ENCODE measurements around the gene HSPA1L.
A peak's percentile ranks its signal among the peaks of the same experiment; 100 is the strongest.

The HSPA1L gene

DNA sequence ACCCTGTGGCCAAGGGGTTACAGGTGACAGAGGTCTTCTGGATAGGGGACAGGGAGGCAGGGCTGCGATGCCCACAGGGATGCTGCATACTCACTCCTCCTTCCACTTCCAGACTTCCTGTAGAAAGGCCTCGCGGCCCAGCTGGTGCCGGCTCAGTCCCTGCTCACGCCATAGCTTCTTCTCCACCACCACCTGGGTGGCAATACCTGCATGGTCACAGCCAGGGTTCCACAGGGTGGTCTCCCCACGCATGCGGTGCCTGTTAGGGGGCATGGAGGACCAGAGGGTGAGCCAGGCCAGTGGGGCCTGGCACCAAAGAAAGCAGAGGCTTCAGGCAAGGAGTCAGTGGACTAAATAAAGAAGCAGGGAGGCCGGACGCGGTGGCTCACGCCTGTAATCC lies 29.6 kb downstream of the HSPA1L start:
- H3K36me3 Mint-ChIP-seq, result peaks cover 91% of the 10 kb centered on the region
- DNase-seq (ENCODE audit: low spot score in 2 of 2), result no peak
- peak overlapping the region; percentile 64 for H3K27ac Mint-ChIP-seq
- ATAC-seq, result no peak
- no peaks in the 10 kb centered on the region for H3K9me3 Mint-ChIP-seq
- no peak overlapping the region for H3K4me3 Mint-ChIP-seq
- peaks cover 10% of the 10 kb centered on the region for H3K4me1 Mint-ChIP-seq

DNA sequence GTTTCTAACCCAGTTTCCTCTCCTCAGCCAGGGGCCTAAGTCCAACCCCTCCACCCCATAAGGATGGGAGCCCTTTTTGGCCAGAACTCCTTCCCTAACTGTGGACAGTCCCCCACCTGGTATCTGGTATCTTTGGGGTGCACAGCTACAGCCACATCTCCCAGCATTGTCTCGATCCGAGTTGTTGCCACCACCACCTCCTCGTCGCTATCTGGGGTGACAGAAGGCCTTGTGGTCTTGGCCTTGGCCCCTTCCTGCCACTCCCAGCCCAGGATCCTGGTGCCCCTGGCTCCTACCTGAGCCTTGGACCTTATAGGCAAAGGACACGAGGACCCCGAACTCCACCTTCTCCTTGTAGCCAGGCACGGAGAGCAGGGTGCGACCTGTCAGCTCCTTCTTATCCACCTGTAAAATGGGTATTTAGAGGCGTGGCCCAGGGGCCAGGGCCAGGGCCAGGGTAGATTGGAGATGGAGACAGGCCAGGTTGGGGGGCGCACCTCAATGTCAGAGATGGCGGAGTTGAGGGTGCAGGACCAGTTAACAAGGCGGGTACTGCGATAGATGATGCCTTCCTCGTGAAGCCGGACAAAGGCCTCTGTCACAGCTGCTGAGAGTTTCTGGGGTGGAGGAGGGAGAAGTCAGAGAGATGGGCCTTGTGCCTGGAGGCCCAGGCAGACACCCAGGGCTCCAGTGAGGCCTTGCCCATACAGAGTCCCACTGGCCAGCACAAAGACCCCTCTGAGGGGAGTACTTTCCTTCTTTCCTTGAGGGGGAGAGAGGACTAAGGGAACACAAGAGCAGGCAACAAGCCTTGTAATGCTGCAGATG lies 30.8 kb downstream of the HSPA1L start:
- Mint-ChIP-seq H3K9me3 (no peaks in the 10 kb centered on the region), H3K4me1 (peaks cover 10% of the 10 kb centered on the region), H3K27ac (peak overlapping the region; percentile 64), H3K36me3 (peaks cover 89% of the 10 kb centered on the region), H3K4me3 (no peak overlapping the region)
- DNase-seq (ENCODE audit: low spot score in 2 of 2) (no peak), ATAC-seq (no peak)

DNA sequence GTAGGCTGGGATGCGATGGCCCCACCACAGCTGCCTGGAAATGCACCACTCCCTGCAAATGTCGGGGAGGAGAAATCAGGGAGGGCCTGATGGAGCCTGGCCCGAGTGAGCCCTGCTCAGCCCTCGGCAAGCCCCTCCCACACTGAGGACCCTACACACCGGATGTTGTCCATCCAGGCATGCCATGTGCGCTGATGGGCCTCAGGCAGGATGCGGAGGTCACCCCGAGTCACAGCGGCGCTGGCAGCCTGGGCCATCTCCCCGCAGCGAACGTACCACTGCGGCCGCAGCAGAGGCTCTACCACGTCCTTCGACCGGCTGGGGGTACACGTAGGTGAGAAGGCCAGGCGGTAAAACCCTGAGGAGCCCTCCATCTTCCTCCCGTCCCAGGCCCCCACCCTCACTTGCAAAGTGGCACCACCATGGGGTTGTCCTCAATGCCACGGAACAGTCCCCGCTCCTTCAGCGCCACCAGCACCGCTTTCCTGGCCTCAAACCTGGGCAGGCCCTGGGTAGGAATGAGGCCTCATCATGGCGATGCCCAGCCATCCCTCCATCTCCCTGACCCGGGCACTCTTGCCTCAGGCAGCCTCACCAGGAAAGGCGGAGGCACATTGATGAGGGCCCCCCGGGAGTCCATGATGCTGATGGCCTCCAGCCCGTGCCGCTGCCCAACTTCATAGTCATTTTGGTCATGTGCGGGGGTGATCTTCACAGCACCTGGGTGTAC lies 32.8 kb downstream of the HSPA1L start:
- ATAC-seq (no peak), DNase-seq (ENCODE audit: low spot score in 2 of 2) (no peak)
- H3K9me3 Mint-ChIP-seq, result no peaks in the 10 kb centered on the region
- peak overlapping the region; percentile 45 for H3K27ac Mint-ChIP-seq
- H3K4me1 Mint-ChIP-seq, result peaks cover 18% of the 10 kb centered on the region
- H3K36me3 Mint-ChIP-seq, result peaks cover 82% of the 10 kb centered on the region
- no peak overlapping the region for H3K4me3 Mint-ChIP-seq

DNA sequence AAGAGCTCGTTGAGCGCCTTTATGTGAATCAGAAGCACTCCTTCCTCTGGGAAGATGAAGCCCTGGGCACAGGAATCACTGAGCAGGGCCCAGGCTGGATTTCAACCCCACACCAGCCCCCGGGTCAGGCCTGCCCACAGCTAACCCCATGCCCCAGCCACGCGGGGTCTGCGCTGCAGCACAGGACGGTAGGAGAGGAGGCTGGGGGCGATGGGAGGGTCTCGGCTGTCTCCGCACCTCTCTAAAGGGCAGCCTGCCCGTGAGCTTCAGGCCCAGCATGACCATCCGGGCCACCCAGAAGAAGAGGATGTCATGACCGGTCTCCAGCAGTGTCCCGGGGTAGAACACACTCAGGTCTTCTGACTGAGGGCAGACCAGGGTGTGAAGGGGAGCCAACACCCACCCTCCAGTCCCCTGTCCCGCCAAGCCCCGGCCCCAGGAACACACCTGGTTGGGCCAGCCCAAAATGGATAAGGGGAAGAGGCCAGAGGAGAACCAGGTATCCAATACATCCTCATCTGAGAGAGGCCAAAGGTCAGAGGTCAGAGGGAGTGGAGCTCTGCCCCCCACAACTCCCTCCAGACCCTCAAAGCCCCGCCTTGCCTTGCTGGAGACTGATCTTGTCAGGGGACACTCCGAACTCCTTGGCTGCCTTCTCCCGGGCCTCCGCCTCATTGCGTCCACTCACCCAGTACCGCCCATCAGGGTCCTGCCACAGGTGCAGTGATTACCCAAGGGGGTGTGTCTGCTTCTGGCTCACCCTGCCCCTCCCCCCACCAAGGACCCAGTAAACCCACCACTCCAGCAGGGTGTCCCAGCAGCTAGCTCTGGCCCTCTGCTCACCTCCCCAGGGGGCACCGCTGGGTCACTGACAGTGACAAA lies 33.6 kb downstream of the HSPA1L start:
- H3K36me3 Mint-ChIP-seq, result peaks cover 81% of the 10 kb centered on the region
- DNase-seq (ENCODE audit: low spot score in 2 of 2), result no peak
- peak overlapping the region; percentile 29 for H3K27ac Mint-ChIP-seq

DNA sequence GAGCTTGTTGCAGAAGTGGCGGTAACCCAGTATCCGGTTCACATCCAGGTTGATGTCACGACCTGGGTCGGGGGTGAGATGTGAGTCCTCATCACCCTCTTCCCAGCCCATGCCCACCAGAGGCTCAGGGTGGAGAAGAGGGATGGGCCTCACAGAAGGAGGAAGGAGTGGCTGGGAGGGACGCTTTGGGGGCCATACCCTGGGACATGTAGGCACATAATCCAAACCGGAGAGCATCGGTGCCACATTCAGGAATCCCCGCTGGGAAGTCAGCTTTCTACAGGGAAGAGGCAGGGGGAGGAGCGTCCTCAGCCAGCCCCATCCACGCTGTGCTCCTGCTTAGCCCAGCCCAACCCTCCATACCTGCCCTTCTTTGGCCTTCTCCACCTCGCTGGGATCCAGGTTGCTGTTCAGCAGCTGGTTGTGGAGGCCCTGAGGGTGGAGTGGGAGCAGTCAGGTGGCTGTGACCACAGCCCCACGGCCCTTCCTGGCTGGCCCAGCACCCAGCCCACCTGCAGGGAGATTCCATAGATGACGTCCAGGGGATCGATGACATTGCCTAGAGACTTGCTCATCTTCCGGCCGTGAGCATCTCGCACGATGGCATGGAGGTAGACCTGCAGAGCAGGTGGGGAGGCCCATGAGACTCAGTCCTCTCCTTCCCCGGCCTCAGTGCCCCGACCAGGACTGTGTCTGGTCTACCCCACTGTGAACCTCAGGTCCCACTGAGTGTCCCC lies 34.4 kb downstream of the HSPA1L start:
- no peak for DNase-seq (ENCODE audit: low spot score in 2 of 2)
- peak overlapping the region; percentile 29 for H3K27ac Mint-ChIP-seq
- peaks cover 73% of the 10 kb centered on the region for H3K36me3 Mint-ChIP-seq
- H3K4me3 Mint-ChIP-seq, result no peak overlapping the region
- peaks cover 34% of the 10 kb centered on the region for H3K4me1 Mint-ChIP-seq
- H3K9me3 Mint-ChIP-seq, result no peaks in the 10 kb centered on the region
- no peak for ATAC-seq

More for the DNA sequence above, 33.6 kb downstream of the HSPA1L start:
- H3K4me3 Mint-ChIP-seq, result no peak overlapping the region
- peaks cover 26% of the 10 kb centered on the region for H3K4me1 Mint-ChIP-seq
- ATAC-seq, result no peak
- no peaks in the 10 kb centered on the region for H3K9me3 Mint-ChIP-seq

DNA sequence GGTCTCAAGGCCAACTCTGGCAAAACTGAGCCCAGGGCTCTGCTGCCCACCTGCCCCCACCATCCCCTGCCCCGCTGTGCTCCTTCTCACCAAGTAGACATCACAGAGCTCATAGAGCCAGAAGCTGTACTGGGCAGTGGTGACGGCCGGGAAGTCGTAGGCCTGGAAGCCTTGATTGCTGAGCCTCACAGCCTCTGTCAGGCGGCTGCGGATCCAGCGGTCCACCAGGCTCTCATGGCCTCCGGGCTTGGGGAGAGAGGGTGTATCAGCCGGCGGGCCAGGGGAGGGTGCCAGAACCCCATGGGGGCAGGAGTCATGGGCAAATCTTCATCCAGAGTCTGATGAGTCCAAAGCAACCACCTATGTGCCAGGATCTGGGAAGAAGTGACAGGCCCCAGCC lies 35.2 kb downstream of the HSPA1L start:
- Mint-ChIP-seq H3K4me3 (no peak overlapping the region), H3K9me3 (no peaks in the 10 kb centered on the region), H3K36me3 (peaks cover 65% of the 10 kb centered on the region), H3K27ac (no peak overlapping the region), H3K4me1 (peaks cover 41% of the 10 kb centered on the region)
- ATAC-seq (no peak), DNase-seq (ENCODE audit: low spot score in 2 of 2) (no peak)

DNA sequence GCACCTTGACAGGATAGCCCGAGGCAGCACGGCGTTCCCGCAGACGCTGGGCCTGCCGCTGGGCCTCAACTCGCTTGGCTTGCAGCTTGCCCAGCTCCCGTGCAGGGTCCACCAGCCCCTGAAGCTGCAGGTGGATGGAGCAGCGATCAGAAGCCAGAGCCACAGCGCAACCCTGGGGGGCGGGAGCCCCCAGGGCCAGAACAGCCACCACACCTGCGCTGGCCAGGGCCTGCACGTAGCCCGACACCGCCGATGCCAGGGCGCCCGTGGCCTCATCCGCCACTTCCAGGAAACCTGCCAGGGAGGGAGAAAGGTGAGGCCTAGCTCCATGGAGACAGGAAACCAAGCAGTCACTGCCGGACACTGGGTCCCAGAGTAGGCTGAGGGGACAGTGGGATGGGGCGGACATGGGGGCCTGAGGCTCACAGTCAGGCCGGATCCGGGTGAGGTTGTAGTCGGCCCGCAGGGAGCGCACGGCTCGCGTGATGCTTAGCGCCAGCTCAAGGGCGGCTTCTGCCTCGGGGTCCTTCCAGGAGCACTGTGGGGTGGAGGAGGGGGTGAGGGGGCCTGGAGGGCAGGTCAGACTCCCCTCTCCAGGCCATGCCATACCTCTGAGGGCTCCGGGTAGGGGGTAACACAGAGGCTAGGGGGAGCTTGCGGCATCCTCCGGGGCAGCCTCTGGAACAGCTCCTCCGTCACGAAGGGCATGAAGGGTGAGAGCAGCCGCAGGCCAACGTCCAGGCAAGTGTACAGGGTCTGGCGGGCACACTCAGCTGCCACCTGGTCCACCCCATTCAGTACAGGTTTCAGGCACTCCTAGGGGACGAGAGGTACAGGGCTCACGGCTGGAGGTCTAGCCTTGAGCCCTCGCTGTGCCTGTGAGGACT lies 35.8 kb downstream of the HSPA1L start:
- Mint-ChIP-seq H3K4me1 (peaks cover 35% of the 10 kb centered on the region), H3K9me3 (no peaks in the 10 kb centered on the region), H3K36me3 (peaks cover 58% of the 10 kb centered on the region), H3K4me3 (no peak overlapping the region), H3K27ac (no peak overlapping the region)
- no peak for DNase-seq (ENCODE audit: low spot score in 2 of 2)
- ATAC-seq, result no peak

DNA sequence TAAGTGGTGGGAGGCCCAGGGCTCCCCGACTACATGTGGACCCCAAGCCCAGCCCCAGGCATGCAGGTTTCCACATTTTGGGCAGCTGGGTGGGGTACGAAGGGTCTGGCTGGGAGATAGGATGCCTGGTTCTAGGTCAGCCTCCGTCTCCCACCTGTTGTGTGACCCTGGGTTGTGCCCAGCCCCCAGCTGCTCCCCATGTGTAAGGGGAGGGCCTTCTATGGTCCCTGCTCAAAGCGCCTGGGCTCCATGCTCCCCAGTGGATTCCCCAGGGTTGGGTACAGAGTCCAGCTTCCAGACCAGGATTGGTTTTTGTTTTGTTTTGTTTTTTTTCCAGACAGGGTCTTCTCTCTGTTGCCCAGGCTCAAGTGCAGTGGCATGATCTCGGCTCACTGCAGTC lies 36.9 kb downstream of the HSPA1L start:
- Mint-ChIP-seq H3K27ac (peak overlapping the region; percentile 91), H3K4me3 (no peak overlapping the region), H3K36me3 (peaks cover 48% of the 10 kb centered on the region), H3K4me1 (peaks cover 31% of the 10 kb centered on the region), H3K9me3 (no peaks in the 10 kb centered on the region)
- no peak for ATAC-seq
- no peak for DNase-seq (ENCODE audit: low spot score in 2 of 2)

DNA sequence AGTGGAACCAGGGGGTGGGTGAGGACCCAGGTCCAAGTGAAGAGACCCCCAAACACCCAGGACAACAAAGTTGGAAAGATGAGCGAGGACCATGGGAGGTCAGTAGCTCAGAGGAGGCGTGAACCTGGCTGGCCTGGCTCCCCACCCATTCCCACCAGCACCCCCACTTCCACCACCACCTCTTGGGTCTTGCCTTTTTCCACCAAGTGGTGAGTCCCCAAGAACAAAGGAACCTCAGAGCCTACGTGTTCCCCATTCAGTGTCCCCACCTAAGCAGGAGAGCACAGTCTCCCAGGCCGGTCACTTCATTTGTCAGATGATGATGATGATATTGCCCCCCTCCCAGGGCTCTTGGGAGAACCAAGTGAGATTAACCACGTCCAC lies 37.4 kb downstream of the HSPA1L start:
- peak overlapping the region; percentile 68 for H3K4me3 Mint-ChIP-seq
- ATAC-seq (no peak), DNase-seq (ENCODE audit: low spot score in 2 of 2) (no peak)
- H3K36me3 Mint-ChIP-seq, result peaks cover 42% of the 10 kb centered on the region
- H3K4me1 Mint-ChIP-seq, result peaks cover 36% of the 10 kb centered on the region
- peak overlapping the region; percentile 91 for H3K27ac Mint-ChIP-seq
- no peaks in the 10 kb centered on the region for H3K9me3 Mint-ChIP-seq

DNA sequence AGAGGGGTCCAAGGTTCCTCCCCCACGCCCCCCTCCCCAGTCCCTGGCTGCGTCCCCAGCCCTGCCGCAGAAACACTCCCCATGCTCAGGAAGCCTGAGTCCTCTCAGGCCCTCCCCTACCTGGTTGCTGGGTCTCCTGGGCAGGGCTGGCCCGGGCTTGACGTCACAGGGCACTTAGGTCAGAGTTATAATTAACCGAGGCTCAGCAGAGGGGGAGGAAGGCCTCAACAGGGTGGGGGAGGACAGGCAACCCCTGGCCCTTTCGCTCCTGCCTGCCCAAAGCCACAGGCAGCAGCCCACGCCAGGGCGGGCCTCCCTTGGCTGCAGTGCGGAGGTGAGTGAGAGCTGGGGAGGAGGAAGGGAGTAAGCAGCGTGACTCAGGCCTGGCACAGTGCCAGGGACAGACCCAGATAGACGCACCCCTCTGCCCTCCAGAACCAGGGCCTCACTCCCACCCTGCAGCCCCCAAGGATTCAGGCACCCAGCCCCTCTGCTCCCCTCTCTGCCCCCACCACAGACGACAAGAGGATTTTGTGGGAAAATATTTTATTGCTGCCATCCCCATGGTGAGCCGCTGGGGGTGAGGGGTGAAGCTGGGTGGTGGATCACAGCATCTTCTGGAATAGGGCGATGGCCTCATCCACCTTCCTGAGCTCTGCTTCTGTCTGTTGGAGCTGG lies 38.0 kb downstream of the HSPA1L start, which contains the start of gene VWA7:
VWA7 (minus strand) TSS at position 340 of the 678 bp plus-strand sequence. CDS start 549 bp downstream, outside the sequence.
- peak; percentile 67 to 82 for DNase-seq (ENCODE audit: low spot score in 2 of 2)
- H3K36me3 Mint-ChIP-seq, result peaks cover 37% of the 10 kb centered on the region
- H3K9me3 Mint-ChIP-seq, result no peaks in the 10 kb centered on the region
- peaks cover 39% of the 10 kb centered on the region for H3K4me1 Mint-ChIP-seq
- peak within 1 kb of the TSS; percentile 68 for H3K4me3 Mint-ChIP-seq
- ATAC-seq, result peak; percentile 94
- H3K27ac Mint-ChIP-seq, result peak within 1 kb of the TSS; percentile 91

DNA sequence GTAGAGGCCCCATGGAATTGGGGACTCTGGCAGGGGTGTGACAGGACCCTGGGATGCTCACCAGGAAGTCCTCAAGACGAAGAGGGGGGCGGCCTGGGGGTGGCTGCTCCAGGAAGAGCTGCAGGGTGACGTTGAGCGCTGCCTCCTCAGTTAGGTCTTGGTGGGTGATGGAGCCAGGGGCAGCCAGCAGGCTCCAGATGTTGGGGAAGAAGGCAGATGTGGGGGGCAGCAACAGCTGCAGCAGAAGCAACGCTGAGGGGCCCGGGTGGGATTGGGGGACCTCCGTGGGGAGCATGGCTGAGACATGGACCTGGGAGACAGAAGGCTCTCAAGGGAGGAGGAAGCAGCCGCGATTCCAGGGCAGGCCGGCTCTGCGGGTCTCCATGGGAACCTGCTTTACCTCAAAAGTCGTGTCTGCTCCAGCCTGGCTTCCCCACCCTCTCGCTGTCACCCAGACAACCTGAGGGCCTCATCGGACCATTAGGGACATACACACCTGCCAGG lies 38.5 kb downstream of the HSPA1L start:
- Mint-ChIP-seq H3K36me3 (peaks cover 31% of the 10 kb centered on the region), H3K4me3 (peak overlapping the region; percentile 68), H3K27ac (peak overlapping the region; percentile 91), H3K9me3 (no peaks in the 10 kb centered on the region), H3K4me1 (peaks cover 39% of the 10 kb centered on the region)
- ATAC-seq, result no peak
- no peak for DNase-seq (ENCODE audit: low spot score in 2 of 2)

DNA sequence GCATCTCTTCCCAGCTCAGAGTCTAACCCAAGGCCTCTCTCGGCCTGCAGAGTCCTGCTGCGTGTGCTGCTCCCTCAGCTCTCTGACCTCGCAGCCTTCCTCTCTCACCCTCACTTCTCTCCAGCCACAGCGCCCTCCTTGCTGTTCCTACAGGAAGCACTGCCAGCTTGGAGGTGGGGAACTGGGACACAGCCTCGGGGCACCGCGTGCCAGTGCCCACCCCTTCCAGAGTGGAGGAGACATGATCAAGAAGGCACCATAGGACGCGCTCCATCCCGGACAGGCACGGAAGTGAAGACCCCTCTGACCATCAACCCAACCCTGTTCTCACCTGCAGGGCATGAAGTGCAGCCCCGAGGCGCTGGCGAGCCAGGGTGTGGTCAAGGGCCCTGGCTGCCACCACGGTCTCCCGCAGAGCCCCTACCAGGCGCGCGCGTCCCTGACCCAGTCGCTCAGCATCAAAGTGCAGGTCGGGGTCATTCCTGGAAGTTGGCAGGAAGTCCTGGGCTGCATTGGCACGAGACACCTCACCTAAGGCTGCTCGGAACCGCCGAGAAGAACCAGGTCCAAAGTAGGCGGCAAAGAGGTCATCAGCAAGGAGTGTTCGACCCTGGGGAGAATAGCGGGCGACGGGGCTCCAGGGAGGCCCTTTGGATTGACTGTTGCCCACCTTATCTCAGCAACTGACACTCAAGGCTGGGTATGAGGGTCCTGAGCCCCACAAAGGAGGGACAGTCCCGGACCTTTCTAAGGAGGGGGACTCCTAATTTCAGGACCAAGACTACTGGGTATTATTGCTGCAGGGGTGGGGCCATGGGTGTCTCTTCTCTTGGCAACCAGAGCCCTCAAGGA lies 39.2 kb downstream of the HSPA1L start:
- H3K27ac Mint-ChIP-seq, result peak overlapping the region; percentile 91

More for the DNA sequence above, 39.2 kb downstream of the HSPA1L start:
- DNase-seq (ENCODE audit: low spot score in 2 of 2) (no peak), ATAC-seq (no peak)
- peak overlapping the region; percentile 68 for H3K4me3 Mint-ChIP-seq
- no peaks in the 10 kb centered on the region for H3K9me3 Mint-ChIP-seq
- peaks cover 29% of the 10 kb centered on the region for H3K36me3 Mint-ChIP-seq
- H3K4me1 Mint-ChIP-seq, result peaks cover 39% of the 10 kb centered on the region

All from stimulated activated effector memory CD8-positive, alpha-beta T cell treated with anti-CD3 and anti-CD28 coated beads, Interleukin-12 subunit alpha, Interleukin-12 subunit beta, amount 100 ng/mL, for 72 hours (primary cell).